Measurements from ENCODE around the gene POLR3E.
"Not testable (repeated sequence)": the region's sequence is repeated elsewhere in the genome, so short reads cannot be mapped to it uniquely, and the experiment has no call there.

DNA sequence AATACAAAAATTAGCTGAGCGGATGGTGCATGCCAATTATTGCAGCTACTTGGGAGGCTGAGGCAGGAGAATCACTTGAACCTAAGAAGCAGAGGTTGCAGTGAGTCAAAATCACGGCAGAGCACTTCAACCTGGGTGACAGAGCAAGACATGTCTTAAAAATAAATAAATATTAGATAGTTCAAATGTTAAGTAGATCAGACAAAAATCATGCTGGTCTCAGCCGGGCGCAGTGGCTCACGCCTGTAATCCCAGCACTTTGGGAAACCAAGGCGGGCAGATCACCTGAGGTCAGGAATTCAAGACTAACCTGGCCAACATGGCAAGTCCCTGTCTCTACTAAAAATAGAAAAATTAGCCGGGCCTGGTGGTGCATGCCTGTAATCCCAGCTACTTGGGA, 4.2 kb downstream of the POLR3E start:
- TF ChIP-seq POLR2A, POLR2AphosphoS5, TAF1 (IDR thresholded peaks at IDR 0.05; ENCODE audit: low read depth, low read length): not testable (repeated sequence)
